ENCODE measurements around the gene PER2. TPM values are rescaled to one million over a fixed set of nuclear protein-coding genes. Genes with fewer than 3 reads are reported as not detected.

PER2 gene
- total RNA-seq, 1 experiment from 2014 or later = 6.6 TPM

GRCh38 chr2:238337846-238338245 lies 49.4 kb upstream of the PER2 start:
- Mint-ChIP-seq H3K27ac (no peak overlapping the region), H3K4me1 (peaks cover 3% of the 10 kb centered on the region; the same call in 1 of the 2 replicates), H3K27me3 (ENCODE audit: low read depth) (no peaks in the 10 kb centered on the region), H3K9me3 (no peaks in the 10 kb centered on the region), H3K36me3 (no peaks in the 10 kb centered on the region), H3K4me3 (no peak overlapping the region)
- no peak for ATAC-seq
- POLR2A ChIA-PET = no interaction called here
- TF ChIP-seq NFYB (CRISPR knock-in tag; conservative IDR thresholded peaks at IDR 0.05; ENCODE audit: low read depth) = no peak
- TF ChIP-seq FOXJ3 (CRISPR knock-in tag; IDR thresholded peaks at IDR 0.05; ENCODE audit: borderline replicate concordance) = no peak
- no peak for TF ChIP-seq TEAD1 (CRISPR knock-in tag; IDR thresholded peaks at IDR 0.05)
- TF ChIP-seq, protein P1, sequence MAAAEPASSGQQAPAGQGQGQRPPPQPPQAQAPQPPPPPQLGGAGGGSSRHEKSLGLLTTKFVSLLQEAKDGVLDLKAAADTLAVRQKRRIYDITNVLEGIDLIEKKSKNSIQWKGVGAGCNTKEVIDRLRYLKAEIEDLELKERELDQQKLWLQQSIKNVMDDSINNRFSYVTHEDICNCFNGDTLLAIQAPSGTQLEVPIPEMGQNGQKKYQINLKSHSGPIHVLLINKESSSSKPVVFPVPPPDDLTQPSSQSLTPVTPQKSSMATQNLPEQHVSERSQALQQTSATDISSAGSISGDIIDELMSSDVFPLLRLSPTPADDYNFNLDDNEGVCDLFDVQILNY (CRISPR knock-in tag; IDR thresholded peaks at IDR 0.05) = no peak
- TF ChIP-seq JUN (CRISPR knock-in tag; IDR thresholded peaks at IDR 0.05) = no peak
- TF ChIP-seq, protein P2, sequence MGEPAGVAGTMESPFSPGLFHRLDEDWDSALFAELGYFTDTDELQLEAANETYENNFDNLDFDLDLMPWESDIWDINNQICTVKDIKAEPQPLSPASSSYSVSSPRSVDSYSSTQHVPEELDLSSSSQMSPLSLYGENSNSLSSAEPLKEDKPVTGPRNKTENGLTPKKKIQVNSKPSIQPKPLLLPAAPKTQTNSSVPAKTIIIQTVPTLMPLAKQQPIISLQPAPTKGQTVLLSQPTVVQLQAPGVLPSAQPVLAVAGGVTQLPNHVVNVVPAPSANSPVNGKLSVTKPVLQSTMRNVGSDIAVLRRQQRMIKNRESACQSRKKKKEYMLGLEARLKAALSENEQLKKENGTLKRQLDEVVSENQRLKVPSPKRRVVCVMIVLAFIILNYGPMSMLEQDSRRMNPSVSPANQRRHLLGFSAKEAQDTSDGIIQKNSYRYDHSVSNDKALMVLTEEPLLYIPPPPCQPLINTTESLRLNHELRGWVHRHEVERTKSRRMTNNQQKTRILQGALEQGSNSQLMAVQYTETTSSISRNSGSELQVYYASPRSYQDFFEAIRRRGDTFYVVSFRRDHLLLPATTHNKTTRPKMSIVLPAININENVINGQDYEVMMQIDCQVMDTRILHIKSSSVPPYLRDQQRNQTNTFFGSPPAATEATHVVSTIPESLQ (CRISPR knock-in tag; IDR thresholded peaks at IDR 0.05) = no peak
- no peak for TF ChIP-seq MAX (CRISPR knock-in tag; IDR thresholded peaks at IDR 0.05)
- no peak for TF ChIP-seq PRDM15 (CRISPR knock-in tag; IDR thresholded peaks at IDR 0.05)
- no peak for TF ChIP-seq ZSCAN18 (CRISPR knock-in tag; IDR thresholded peaks at IDR 0.05)
- TF ChIP-seq MYBL2 (CRISPR knock-in tag; IDR thresholded peaks at IDR 0.05) = no peak
- no peak for DNase-seq (ENCODE audit: low spot score)
- CTCF ChIA-PET = interaction anchor here (0.7 to 0.8 kb wide), 2 partner anchors 30 to 74 kb away, joined by 3 to 4 read pairs; no protein-coding TSS in a partner anchor

- Mint-ChIP-seq H3K36me3 (no peaks in the 10 kb centered on the region), H3K9me3 (no peaks in the 10 kb centered on the region), H3K27ac (no peak overlapping the region), H3K27me3 (ENCODE audit: low read depth) (no peaks in the 10 kb centered on the region), H3K4me1 (peaks cover 3% of the 10 kb centered on the region; the same call in 1 of the 2 replicates), H3K4me3 (no peak overlapping the region)
- DNase-seq (ENCODE audit: low spot score) (no peak), ATAC-seq (no peak)
- ChIA-PET POLR2A (no interaction called here), CTCF (interaction anchor here (0.7 to 1.1 kb wide), 2 partner anchors 74 kb away, joined by 3 read pairs; no protein-coding TSS in a partner anchor)
- TF ChIP-seq, protein P3, sequence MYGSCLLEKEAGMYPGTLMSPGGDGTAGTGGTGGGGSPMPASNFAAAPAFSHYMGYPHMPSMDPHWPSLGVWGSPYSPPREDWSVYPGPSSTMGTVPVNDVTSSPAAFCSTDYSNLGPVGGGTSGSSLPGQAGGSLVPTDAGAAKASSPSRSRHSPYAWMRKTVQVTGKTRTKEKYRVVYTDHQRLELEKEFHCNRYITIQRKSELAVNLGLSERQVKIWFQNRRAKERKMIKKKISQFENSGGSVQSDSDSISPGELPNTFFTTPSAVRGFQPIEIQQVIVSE (CRISPR knock-in tag; IDR thresholded peaks at IDR 0.05; ENCODE audit: borderline replicate concordance) = no peak
- no peak for TF ChIP-seq ZNF425 (CRISPR knock-in tag; conservative IDR thresholded peaks at IDR 0.05)
- no peak for TF ChIP-seq FOXP4 (CRISPR knock-in tag; IDR thresholded peaks at IDR 0.05)
- TF ChIP-seq NR1H2 (CRISPR knock-in tag; IDR thresholded peaks at IDR 0.05) = no peak
- TF ChIP-seq NR2C2 (CRISPR knock-in tag; IDR thresholded peaks at IDR 0.05) = no peak
Observed at GRCh38 chr2:238336793-238337444, 48.5 kb upstream of the PER2 start.
